Esophagus (tissue), 2 donors: ENCODE measurements around the gene XRRA1. TPM values are rescaled to one million over a fixed set of nuclear protein-coding genes. Genes with fewer than 3 reads are reported as not detected.
"Not testable (repeated sequence)": the region's sequence is repeated elsewhere in the genome, so short reads cannot be mapped to it uniquely, and the experiment has no call there.

ENCODE experiments used
- H3K27ac ChIP-seq, 2 donors: one replicate each; pipeline ENCODE4 v1.5.1; 2013; ENCODE audit warnings: low read depth in 2 of 2, mild to moderate bottlenecking in 2 of 2, inconsistent platforms in 1 of 2, low read length in 1 of 2, moderate library complexity in 1 of 2
- H3K27me3 ChIP-seq, 2 donors: one replicate each; pipeline ENCODE4 v1.6.1; 2013; ENCODE audit warnings: low read length in 2 of 2, control low read depth in 1 of 2, mild to moderate bottlenecking in 1 of 2; ENCODE audit not compliant: insufficient read depth in 2 of 2, control insufficient read depth in 1 of 2
- H3K36me3 ChIP-seq, 2 donors: one replicate each; pipeline ENCODE4 v1.6.1; 2013; ENCODE audit warnings: low read length in 1 of 2; ENCODE audit not compliant: control insufficient read depth in 2 of 2, insufficient read depth in 2 of 2
- H3K4me1 ChIP-seq, 2 donors: one replicate each; pipeline ENCODE4 v1.6.1; 2013; ENCODE audit warnings: low read length in 1 of 2; ENCODE audit not compliant: control insufficient read depth in 2 of 2, insufficient read depth in 2 of 2
- H3K4me3 ChIP-seq, 2 donors: one replicate each; pipeline ENCODE4 v1.5.1; 2013; ENCODE audit warnings: low read length in 2 of 2, mild to moderate bottlenecking in 2 of 2, low read depth in 1 of 2, moderate library complexity in 1 of 2
- H3K9me3 ChIP-seq, 2 donors: one replicate each; pipeline ENCODE4 v1.6.1; 2013; ENCODE audit warnings: mild to moderate bottlenecking in 2 of 2, low read depth in 1 of 2, low read length in 1 of 2, moderate library complexity in 1 of 2; ENCODE audit not compliant: control insufficient read depth in 2 of 2, insufficient read depth in 1 of 2
- WGBS, 2 donors: extraction: QIAGEN DNeasy Blood & Tissue Kit; methylation state at CpG; one replicate each; pipeline ENCODE4 v1.1.7; 2013; 5-methylcytosine and 5-hydroxymethylcytosine counted together
- polyA plus RNA-seq, 2 donors: library from polyadenylated mRNA; stranded (reverse); fragments of 200-250 nt; gene quantifications; one replicate each; pipeline ENCODE4 v1.2.3, GENCODE V29; 2013
- donor health status: healthy with polysubstance abuse.
- donor health status: Bipolar disorder and iron deficiency.

XRRA1 gene
- polyA plus RNA-seq, 2 donors, result 0.74 to 1.3 TPM

- 85 to 88% methylated on average over 4 of the region's 4 CpGs for WGBS, 2 donors
- Histone ChIP-seq H3K9me3 (no peaks in the 10 kb centered on the region), H3K36me3 (peaks cover 0 to 2% of the 10 kb centered on the region in 2 donors), H3K27me3 (no peaks in the 10 kb centered on the region), H3K4me1 (no peaks in the 10 kb centered on the region), H3K4me3 (no peak overlapping the region), H3K27ac (no peak overlapping the region)
Observed at GRCh38 chr11:74925281-74925680, 23.6 kb downstream of the XRRA1 start.

GRCh38 chr11:74923125-74923524 is 25.8 kb downstream of the XRRA1 start:
- no peaks in the 10 kb centered on the region for H3K4me1 ChIP-seq
- no peaks in the 10 kb centered on the region for H3K27me3 ChIP-seq
- H3K4me3 ChIP-seq, result no peak overlapping the region
- H3K27ac ChIP-seq, result no peak overlapping the region
- H3K36me3 ChIP-seq, result peaks cover 0 to 4% of the 10 kb centered on the region in 2 donors
- no peaks in the 10 kb centered on the region for H3K9me3 ChIP-seq

- Histone ChIP-seq H3K27me3 (no peaks in the 10 kb centered on the region), H3K4me3 (no peak overlapping the region), H3K27ac (no peak overlapping the region), H3K36me3 (peaks cover 0 to 4% of the 10 kb centered on the region in 2 donors), H3K4me1 (no peaks in the 10 kb centered on the region), H3K9me3 (no peaks in the 10 kb centered on the region)
- 74 to 93% methylated on average over 4 of the region's 4 CpGs for WGBS, 2 donors
Observed at GRCh38 chr11:74909812-74910211, 39.1 kb downstream of the XRRA1 start.

- no peak overlapping the region for H3K4me3 ChIP-seq
- no peaks in the 10 kb centered on the region for H3K4me1 ChIP-seq
- 66 to 78% methylated on average over 4 of the region's 4 CpGs for WGBS, 2 donors
- H3K27me3 ChIP-seq, result no peaks in the 10 kb centered on the region
- no peaks in the 10 kb centered on the region for H3K9me3 ChIP-seq
- peaks cover 0 to 4% of the 10 kb centered on the region in 2 donors for H3K36me3 ChIP-seq
- H3K27ac ChIP-seq, result no peak overlapping the region
Observed at GRCh38 chr11:74909385-74909784, 39.5 kb downstream of the XRRA1 start.

GRCh38 chr11:74905326-74905725 is 43.6 kb downstream of the XRRA1 start:
- no peak overlapping the region for H3K4me3 ChIP-seq
- H3K36me3 ChIP-seq, result peaks cover 0 to 4% of the 10 kb centered on the region in 2 donors
- no peaks in the 10 kb centered on the region for H3K27me3 ChIP-seq
- 68 to 70% methylated on average over 3 of the region's 3 CpGs for WGBS, 2 donors
- peak overlapping the region in 1 of 2 donors; percentile 22 for H3K27ac ChIP-seq
- no peaks in the 10 kb centered on the region for H3K9me3 ChIP-seq
- no peaks in the 10 kb centered on the region for H3K4me1 ChIP-seq

GRCh38 chr11:74902342-74902741 is 46.5 kb downstream of the XRRA1 start:
- Histone ChIP-seq H3K27ac (no peak overlapping the region), H3K36me3 (peaks cover 0 to 2% of the 10 kb centered on the region in 2 donors), H3K4me1 (no peaks in the 10 kb centered on the region), H3K9me3 (no peaks in the 10 kb centered on the region), H3K27me3 (no peaks in the 10 kb centered on the region), H3K4me3 (no peak overlapping the region)
- WGBS, 2 donors, result 94 to 97% methylated on average over 4 of the region's 4 CpGs

- no peak overlapping the region for H3K27ac ChIP-seq
- no peaks in the 10 kb centered on the region for H3K27me3 ChIP-seq
- 88 to 95% methylated on average over 5 of the region's 5 CpGs for WGBS, 2 donors
- H3K4me1 ChIP-seq, result no peaks in the 10 kb centered on the region
- no peaks in the 10 kb centered on the region for H3K36me3 ChIP-seq
- no peak overlapping the region for H3K4me3 ChIP-seq
- peaks cover 2 to 7% of the 10 kb centered on the region in 2 donors for H3K9me3 ChIP-seq
Observed at GRCh38 chr11:74896311-74896710, 52.6 kb downstream of the XRRA1 start.

- Histone ChIP-seq H3K4me3 (no peak overlapping the region), H3K27me3 (no peaks in the 10 kb centered on the region), H3K9me3 (peaks cover 2 to 7% of the 10 kb centered on the region in 2 donors), H3K36me3 (no peaks in the 10 kb centered on the region), H3K27ac (no peak overlapping the region), H3K4me1 (no peaks in the 10 kb centered on the region)
- WGBS, 2 donors, result 94 to 100% methylated on average over 3 of the region's 3 CpGs
Observed at GRCh38 chr11:74895340-74896116, 53.4 kb downstream of the XRRA1 start.

GRCh38 chr11:74893015-74893414 is 55.9 kb downstream of the XRRA1 start:
- H3K27me3 ChIP-seq, H3K4me1 ChIP-seq, H3K36me3 ChIP-seq, H3K27ac ChIP-seq, H3K9me3 ChIP-seq, H3K4me3 ChIP-seq: not testable (repeated sequence)

GRCh38 chr11:74877132-74877531 is 71.8 kb downstream of the XRRA1 start:
- no peak overlapping the region for H3K27ac ChIP-seq
- H3K4me1 ChIP-seq, result no peaks in the 10 kb centered on the region
- H3K4me3 ChIP-seq, result no peak overlapping the region
- peaks cover 3 to 6% of the 10 kb centered on the region in 2 donors for H3K9me3 ChIP-seq
- peaks cover 8 to 9% of the 10 kb centered on the region in 2 donors for H3K36me3 ChIP-seq
- H3K27me3 ChIP-seq, result no peaks in the 10 kb centered on the region
- WGBS, 2 donors, result 44 to 48% methylated on average over 1 of the region's 1 CpG
